Kidney (tissue), 14 donors: Measurements from ENCODE around the gene OVOL2. TPM values are rescaled to one million over a fixed set of nuclear protein-coding genes. Genes with fewer than 3 reads are reported as not detected.
A peak's percentile ranks its signal among the peaks of the same experiment; 100 is the strongest.

Experiments used
- DNase-seq, 5 donors: peaks; one replicate each; pipeline ENCODE4 v3.0.0-alpha.2; 2013 to 2020
- FAIRE-seq: peaks from 2 replicates; lab custom pipeline; 2012; peaks lifted over from hg19 to GRCh38; lab: Jason Lieb, UNC
- H3K27ac ChIP-seq, 2 donors: one replicate each; pipeline ENCODE4 v1.7.0; 2013; ENCODE audit warnings: low read depth in 2 of 2, low read length in 2 of 2, inconsistent platforms in 1 of 2
- H3K27me3 ChIP-seq: one replicate; pipeline ENCODE4 v1.7.1; 2013; ENCODE audit warnings: low read length, inconsistent platforms; ENCODE audit not compliant: control insufficient read depth, insufficient read depth
- H3K36me3 ChIP-seq, 3 donors: one replicate each; pipeline versions ENCODE4 v1.7.0 to v1.7.1; 2013; ENCODE audit warnings: low read length in 3 of 3, control low read depth in 1 of 3, inconsistent platforms in 1 of 3; ENCODE audit not compliant: insufficient read depth in 3 of 3, control insufficient read depth in 2 of 3
- H3K4me1 ChIP-seq, 3 donors: one replicate each; pipeline versions ENCODE4 v1.7.0 to v1.7.1; 2013; ENCODE audit warnings: low read length in 3 of 3, inconsistent platforms in 1 of 3, low read depth in 1 of 3; ENCODE audit not compliant: control insufficient read depth in 2 of 3, insufficient read depth in 2 of 3
- H3K4me3 ChIP-seq, 3 donors: one replicate each; pipeline versions ENCODE4 v1.7.0 to v1.8.1; 2013; ENCODE audit warnings: low read length in 3 of 3, control low read depth in 1 of 3, inconsistent platforms in 1 of 3
- H3K9ac ChIP-seq, 3 donors: one replicate each; pipeline versions ENCODE4 v1.7.0 to v1.7.1; 2013; ENCODE audit warnings: low read length in 3 of 3, control low read depth in 1 of 3, inconsistent platforms in 1 of 3
- H3K9me3 ChIP-seq, 3 donors: one replicate each; pipeline versions ENCODE4 v1.7.0 to v1.7.1; 2013; ENCODE audit warnings: low read length in 3 of 3, control low read depth in 1 of 3, inconsistent platforms in 1 of 3; ENCODE audit not compliant: control insufficient read depth in 2 of 3, insufficient read depth in 1 of 3
- intact Hi-C: fragments of 100-400 bp; cut with DNase I; formaldehyde crosslinking; loops from one replicate; pipeline ENCODE4 v1.11.1; 2022
- polyA plus RNA-seq: library from polyadenylated mRNA; stranded (reverse); fragments of 350-450 nt; fragmentation: Illumina TruSeq; extraction: RNeasy Lipid Tissue Mini Kit (QIAGEN cat#74804); gene quantifications from one replicate; pipeline ENCODE4 v1.2.3, GENCODE V29; 2014; ENCODE audit warnings: low read depth, low replicate concordance; ENCODE audit not compliant: insufficient read depth
- total RNA-seq: library from RNA; stranded (reverse); fragmentation: NEBNext Ultra II Directional; extraction: Animal tissue kit (Norgen Biotek cat#: 25700); gene quantifications from one replicate; pipeline ENCODE4 v1.2.1, GENCODE V29; 2021
- TF ChIP-seq, protein P1 (sequence below): IDR thresholded peaks from 3 replicates; pipeline ENCODE4 v1.5.1; 2012; ENCODE audit warnings: mild to moderate bottlenecking, moderate library complexity, borderline replicate concordance; ENCODE audit not compliant: insufficient read depth; ENCODE audit errors: extremely low read depth
- donor health status: control.
- donor health status: control.
- donor health status: control.
- donor health status: control.
- donor health status: control.
- donor health status: DM: yes; HTN: yes; CAD: no.
- donor health status: Normal renal cell carcinoma (clear cell type).

Gene OVOL2
- total and polyA plus RNA-seq, 2 donors from 2014 or later: 4.1 to 4.8 TPM

DNA sequence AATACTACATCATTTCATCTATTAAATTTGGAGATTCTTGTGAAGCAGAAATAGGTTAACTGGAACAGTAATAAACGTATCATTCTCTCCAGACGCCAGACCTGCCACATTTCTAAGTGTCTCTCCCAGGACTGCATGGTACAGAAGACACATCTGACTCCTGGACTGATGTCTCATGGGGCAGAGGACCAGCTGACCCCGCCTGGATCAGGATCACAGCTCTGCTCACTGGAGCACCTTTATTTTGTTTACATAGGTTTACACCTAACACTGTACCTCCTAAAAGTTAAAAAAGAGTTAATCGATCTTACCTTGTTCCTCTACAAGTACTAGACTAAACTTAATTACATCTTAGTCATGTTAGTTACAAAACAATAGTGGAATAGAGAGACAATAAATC lies 11.2 kb downstream of the OVOL2 start:
- no peaks in the 10 kb centered on the region for H3K9me3 ChIP-seq
- TF ChIP-seq, protein P1, sequence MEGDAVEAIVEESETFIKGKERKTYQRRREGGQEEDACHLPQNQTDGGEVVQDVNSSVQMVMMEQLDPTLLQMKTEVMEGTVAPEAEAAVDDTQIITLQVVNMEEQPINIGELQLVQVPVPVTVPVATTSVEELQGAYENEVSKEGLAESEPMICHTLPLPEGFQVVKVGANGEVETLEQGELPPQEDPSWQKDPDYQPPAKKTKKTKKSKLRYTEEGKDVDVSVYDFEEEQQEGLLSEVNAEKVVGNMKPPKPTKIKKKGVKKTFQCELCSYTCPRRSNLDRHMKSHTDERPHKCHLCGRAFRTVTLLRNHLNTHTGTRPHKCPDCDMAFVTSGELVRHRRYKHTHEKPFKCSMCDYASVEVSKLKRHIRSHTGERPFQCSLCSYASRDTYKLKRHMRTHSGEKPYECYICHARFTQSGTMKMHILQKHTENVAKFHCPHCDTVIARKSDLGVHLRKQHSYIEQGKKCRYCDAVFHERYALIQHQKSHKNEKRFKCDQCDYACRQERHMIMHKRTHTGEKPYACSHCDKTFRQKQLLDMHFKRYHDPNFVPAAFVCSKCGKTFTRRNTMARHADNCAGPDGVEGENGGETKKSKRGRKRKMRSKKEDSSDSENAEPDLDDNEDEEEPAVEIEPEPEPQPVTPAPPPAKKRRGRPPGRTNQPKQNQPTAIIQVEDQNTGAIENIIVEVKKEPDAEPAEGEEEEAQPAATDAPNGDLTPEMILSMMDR: no peak
- no peak overlapping the region for H3K4me3 ChIP-seq
- intact Hi-C loops: no loop called here
- DNase-seq (no peak), FAIRE-seq (no peak)
- no peaks in the 10 kb centered on the region for H3K27me3 ChIP-seq
- no peak overlapping the region for H3K27ac ChIP-seq
- H3K4me1 ChIP-seq: no peaks in the 10 kb centered on the region
- H3K9ac ChIP-seq: no peak overlapping the region
- H3K36me3 ChIP-seq: no peaks in the 10 kb centered on the region

- TF ChIP-seq, protein P1: no peak
- no peak overlapping the region for H3K27ac ChIP-seq
- no peak overlapping the region for H3K4me3 ChIP-seq
- no peaks in the 10 kb centered on the region for H3K27me3 ChIP-seq
- no peaks in the 10 kb centered on the region for H3K9me3 ChIP-seq
- no peaks in the 10 kb centered on the region for H3K36me3 ChIP-seq
- no peak overlapping the region for H3K9ac ChIP-seq
- no peaks in the 10 kb centered on the region for H3K4me1 ChIP-seq
- DNase-seq (peak in 2 of 5 donors; percentile 9 to 23), FAIRE-seq (no peak)
- intact Hi-C loops: no loop called here
Measured at GRCh38 chr20:18042229-18042628, 15.5 kb downstream of the OVOL2 start.

- H3K27me3 ChIP-seq: no peaks in the 10 kb centered on the region
- H3K4me3 ChIP-seq: no peak overlapping the region
- intact Hi-C loops: no loop called here
- TF ChIP-seq, protein P1: no peak
- no peak overlapping the region for H3K27ac ChIP-seq
- H3K9ac ChIP-seq: no peak overlapping the region
- no peaks in the 10 kb centered on the region for H3K9me3 ChIP-seq
- DNase-seq (no peak), FAIRE-seq (no peak)
- H3K4me1 ChIP-seq: no peaks in the 10 kb centered on the region
- H3K36me3 ChIP-seq: no peaks in the 10 kb centered on the region
Measured at GRCh38 chr20:18041462-18041861, 16.3 kb downstream of the OVOL2 start.

DNA sequence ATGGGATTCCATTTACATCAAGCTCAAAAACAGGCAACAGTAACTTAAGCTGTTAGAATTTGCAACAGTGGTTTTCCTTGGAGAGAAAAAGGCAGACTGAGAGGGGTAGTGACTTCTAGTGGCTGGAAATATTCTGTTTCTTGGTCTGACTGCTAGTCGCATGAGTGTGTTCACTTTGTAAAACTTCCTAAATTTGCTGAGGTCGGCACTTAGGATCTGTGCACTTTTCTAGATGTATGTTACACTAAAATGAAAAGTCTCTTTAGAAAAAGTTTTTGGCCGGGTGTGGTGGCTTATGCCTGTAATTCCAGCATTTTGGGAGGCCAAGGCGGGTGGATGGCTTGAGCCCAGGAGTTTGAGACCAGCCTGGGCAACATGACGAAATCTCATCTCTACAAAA lies 18.7 kb downstream of the OVOL2 start:
- DNase-seq: no peak
- H3K27me3 ChIP-seq: no peaks in the 10 kb centered on the region
- H3K9ac ChIP-seq: no peak overlapping the region
- no peak for FAIRE-seq
- H3K9me3 ChIP-seq: no peaks in the 10 kb centered on the region
- H3K4me3 ChIP-seq: no peak overlapping the region
- H3K36me3 ChIP-seq: no peaks in the 10 kb centered on the region
- H3K4me1 ChIP-seq: peaks cover 0 to under 1% (median 0%) of the 10 kb centered on the region in 3 donors
- TF ChIP-seq, protein P1: no peak
- H3K27ac ChIP-seq: no peak overlapping the region
- intact Hi-C loops: no loop called here
